Left lung (tissue), 10 donors: ENCODE results near the gene ZIC5. TPM values are rescaled to one million over a fixed set of nuclear protein-coding genes. Genes with fewer than 3 reads are reported as not detected.

Source experiments
- ATAC-seq: fragments of 200-7000 bp; cut with Tn5 transposase; one replicate; pipeline ENCODE4 v1.9.1; 2020; ENCODE audit warnings: moderate library complexity
- DNase-seq, 4 donors: peaks; one replicate each; pipeline ENCODE4 v3.0.0-alpha.2; 2013 to 2020
- H3K27ac ChIP-seq, 2 donors: fragments of 200-600 bp; sonication (generic) in 1 of 2; one replicate each; pipeline versions ENCODE4 v1.5.0 to v1.8.0; 2020 to 2021
- H3K27me3 ChIP-seq, 2 donors: fragments of 200-600 bp; sonication (generic) in 1 of 2; one replicate each; pipeline versions ENCODE4 v1.5.0 to v1.8.0; 2020 to 2021
- H3K36me3 ChIP-seq, 2 donors: fragments of 200-600 bp; sonication (generic) in 1 of 2; one replicate each; pipeline versions ENCODE4 v1.5.0 to v1.8.0; 2020 to 2021
- H3K4me1 ChIP-seq, 2 donors: fragments of 200-600 bp; one replicate each; pipeline ENCODE4 v1.8.0; 2021
- H3K4me3 ChIP-seq, 2 donors: fragments of 200-600 bp; sonication (generic) in 1 of 2; one replicate each; pipeline versions ENCODE4 v1.5.0 to v1.8.0; 2020 to 2021; ENCODE audit warnings: mild to moderate bottlenecking in 1 of 2
- H3K9me3 ChIP-seq, 2 donors: fragments of 200-600 bp; sonication (generic) in 1 of 2; one replicate each; pipeline versions ENCODE4 v1.5.0 to v1.8.0; 2020 to 2021
- CTCF ChIP-seq, 2 donors: fragments of 200-600 bp; sonication (generic) in 1 of 2; IDR thresholded peaks; one replicate each; pipeline versions ENCODE4 v1.5.0 to v1.8.0; 2021; ENCODE audit warnings: antibody characterized with exemption in 2 of 2
- intact Hi-C, 2 donors: fragments of 100-400 bp; cut with DNase I; formaldehyde crosslinking; loops; one replicate each; pipeline versions ENCODE4 v1.11.2 to v1.14.2; 2022
- polyA plus RNA-seq, 6 donors: library from polyadenylated mRNA; unstranded; fragments of 120-200 nt; gene quantifications; one replicate each; pipeline ENCODE4 v1.2.1, GENCODE V29; 2013; ENCODE audit not compliant: insufficient read length in 6 of 6
- total RNA-seq, 2 donors: library from RNA; stranded (reverse); fragmentation: NEBNext Ultra II Directional; extraction: Animal tissue kit (Norgen Biotek cat#: 25700); gene quantifications; one replicate each; pipeline ENCODE4 v1.2.1, GENCODE V29; 2021
- donor health status: DM: no; HTN: yes; CAD: no.
- donor health status: DM: no; HTN: no; CAD: no.

Gene ZIC5
- total and polyA plus RNA-seq, 8 donors: not detected

- TF ChIP-seq CTCF (IDR thresholded peaks at IDR 0.05): no peak
- Histone ChIP-seq H3K4me1 (peaks cover 7 to 10% of the 10 kb centered on the region in 2 donors), H3K9me3 (no peaks in the 10 kb centered on the region), H3K27ac (no peak overlapping the region), H3K27me3 (peaks cover 97 to 100% of the 10 kb centered on the region in 2 donors), H3K36me3 (no peaks in the 10 kb centered on the region), H3K4me3 (no peak overlapping the region)
- DNase-seq (no peak), ATAC-seq (no peak)
- intact Hi-C loops: no loop called here
Measured at GRCh38 chr13:99962242-99962641, 9.3 kb downstream of the ZIC5 start.

DNA sequence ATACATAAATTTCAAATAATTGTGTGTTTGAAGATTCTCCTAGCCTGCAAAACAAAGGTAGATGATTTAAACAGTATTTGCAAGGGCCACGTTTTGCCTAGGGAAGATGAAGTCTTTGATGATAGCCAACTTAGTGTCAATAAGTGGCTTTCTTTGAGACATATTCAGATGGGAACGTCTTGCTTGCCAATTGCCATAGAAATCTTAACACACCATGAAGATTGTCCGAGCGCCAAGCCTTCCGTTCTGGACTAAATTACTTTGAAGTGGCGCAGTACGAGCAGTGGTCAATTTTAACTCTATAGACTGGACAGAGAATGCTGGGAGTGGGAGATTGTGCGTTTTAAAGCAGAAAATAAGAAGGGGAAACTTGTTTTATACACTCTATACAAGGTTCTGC, 9.9 kb downstream of the ZIC5 start:
- ATAC-seq (no peak), DNase-seq (no peak)
- Histone ChIP-seq H3K4me3 (no peak overlapping the region), H3K27ac (no peak overlapping the region), H3K9me3 (no peaks in the 10 kb centered on the region), H3K27me3 (peaks cover 97 to 100% of the 10 kb centered on the region in 2 donors), H3K36me3 (no peaks in the 10 kb centered on the region), H3K4me1 (peaks cover 7 to 16% of the 10 kb centered on the region in 2 donors)
- no peak for TF ChIP-seq CTCF (IDR thresholded peaks at IDR 0.05)
- intact Hi-C loops: no loop called here

- intact Hi-C loops: no loop called here
- peaks cover 14 to 24% of the 10 kb centered on the region in 2 donors for H3K4me1 ChIP-seq
- no peak overlapping the region for H3K4me3 ChIP-seq
- H3K27me3 ChIP-seq: peaks cover 98 to 100% of the 10 kb centered on the region in 2 donors
- no peak for ATAC-seq
- H3K9me3 ChIP-seq: no peaks in the 10 kb centered on the region
- TF ChIP-seq CTCF (IDR thresholded peaks at IDR 0.05): no peak
- no peak overlapping the region for H3K27ac ChIP-seq
- no peaks in the 10 kb centered on the region for H3K36me3 ChIP-seq
- no peak for DNase-seq
Measured at GRCh38 chr13:99960663-99961311, 10.8 kb downstream of the ZIC5 start.

DNA sequence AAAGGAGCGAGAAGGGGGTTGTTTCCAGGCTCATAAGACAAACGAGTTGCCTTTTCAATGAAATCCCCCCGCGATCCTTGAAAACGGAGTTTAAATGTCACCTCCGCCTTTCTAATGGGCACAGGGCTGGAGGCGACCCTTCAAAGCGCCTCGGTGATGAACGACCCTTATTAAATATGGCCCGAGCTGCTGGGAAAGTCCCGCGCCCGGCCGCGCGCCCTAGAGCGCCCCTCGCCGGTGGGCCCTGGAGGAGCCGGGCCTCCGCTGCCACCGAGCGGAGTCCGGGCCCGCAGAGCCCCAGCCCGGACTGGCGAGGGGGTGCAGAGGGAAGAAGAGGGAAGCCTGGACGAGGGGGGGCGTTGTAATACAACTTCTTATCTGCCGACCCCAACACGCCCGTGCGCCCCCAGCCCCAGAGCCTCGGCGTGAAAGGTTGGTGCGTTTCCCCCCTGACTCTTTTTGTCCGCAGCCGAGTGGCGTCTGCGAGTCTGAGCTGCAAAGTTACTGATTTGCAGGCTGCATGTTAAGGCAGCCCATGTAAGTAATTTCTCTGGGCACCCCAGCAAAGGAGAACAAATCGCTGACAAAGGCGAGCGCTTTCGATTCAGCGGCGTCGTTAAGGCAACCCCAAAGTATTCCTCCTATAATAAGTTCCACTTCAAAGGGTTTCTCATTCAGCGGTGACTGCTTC, 11.9 kb downstream of the ZIC5 start:
- H3K4me1 ChIP-seq: peaks cover 16 to 25% of the 10 kb centered on the region in 2 donors
- H3K4me3 ChIP-seq: no peak overlapping the region
- DNase-seq (no peak), ATAC-seq (no peak)
- no peak overlapping the region for H3K27ac ChIP-seq
- H3K36me3 ChIP-seq: no peaks in the 10 kb centered on the region
- H3K9me3 ChIP-seq: no peaks in the 10 kb centered on the region
- intact Hi-C loops: no loop called here
- no peak for TF ChIP-seq CTCF (IDR thresholded peaks at IDR 0.05)
- H3K27me3 ChIP-seq: peaks cover 97 to 100% of the 10 kb centered on the region in 2 donors

DNA sequence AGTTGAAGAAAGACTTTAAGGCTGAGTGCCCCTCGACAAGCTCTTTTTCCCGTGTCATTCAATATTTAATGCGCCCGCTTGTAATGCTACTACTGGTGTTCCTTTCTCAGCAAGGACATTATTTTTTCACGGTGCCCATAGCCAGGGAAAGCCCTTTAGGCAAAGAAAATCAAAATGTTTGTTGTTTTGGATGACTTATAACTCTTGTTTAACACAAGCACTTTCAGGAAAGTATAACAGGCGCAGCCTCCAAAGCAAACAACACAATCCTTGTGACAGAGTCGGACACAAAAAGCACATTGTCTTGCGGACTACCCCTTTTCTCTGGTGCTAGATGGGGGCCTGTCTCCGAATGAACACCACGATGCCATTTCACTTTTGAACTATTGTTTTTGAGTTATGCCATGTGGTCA, 12.4 kb downstream of the ZIC5 start:
- H3K4me1 ChIP-seq: peaks cover 16 to 25% of the 10 kb centered on the region in 2 donors
- H3K9me3 ChIP-seq: no peaks in the 10 kb centered on the region
- DNase-seq: no peak
- no peaks in the 10 kb centered on the region for H3K36me3 ChIP-seq
- H3K27me3 ChIP-seq: peaks cover 95 to 100% of the 10 kb centered on the region in 2 donors
- intact Hi-C loops: no loop called here
- no peak overlapping the region for H3K27ac ChIP-seq
- no peak for ATAC-seq
- no peak for TF ChIP-seq CTCF (IDR thresholded peaks at IDR 0.05)
- no peak overlapping the region for H3K4me3 ChIP-seq
